CD4-positive, alpha-beta memory T cell (primary cell): ENCODE results near the gene RAG1. TPM values are rescaled to one million over a fixed set of nuclear protein-coding genes. Genes with fewer than 3 reads are reported as not detected.

Experiments
- CTCF ChIA-PET: fragments of 350-600 bp; sonication (Branson Sonifier 250); formaldehyde crosslinking; loops from one replicate; lab custom pipeline; 2021; ENCODE audit warnings: inconsistent platforms; ENCODE audit not compliant: partially characterized antibody; lab: Charles Lee
- POLR2A ChIA-PET: fragments of 350-600 bp; sonication (Branson Sonifier 250); formaldehyde crosslinking; loops from one replicate; lab custom pipeline; 2021; ENCODE audit not compliant: partially characterized antibody; lab: Charles Lee
- DNase-seq, 5 donors: peaks; one replicate each; pipeline versions ENCODE4 v3.0.0 to v3.0.0-alpha.2; 2020 to 2022; ENCODE audit warnings: mixed read lengths in 1 of 5
- H3K27ac ChIP-seq: one replicate; pipeline ENCODE4 v1.7.0; 2013; ENCODE audit warnings: low read depth, low read length
- H3K27me3 ChIP-seq: 2 replicates; pipeline ENCODE4 v1.7.0; 2013; ENCODE audit warnings: mild to moderate bottlenecking, low read length, moderate library complexity; ENCODE audit not compliant: insufficient read depth
- H3K36me3 ChIP-seq: 2 replicates; pipeline ENCODE4 v1.7.0; 2013; ENCODE audit warnings: mild to moderate bottlenecking, low read length, moderate library complexity; ENCODE audit not compliant: insufficient read depth
- H3K4me1 ChIP-seq: 2 replicates; pipeline ENCODE4 v1.7.0; 2013; ENCODE audit warnings: mild to moderate bottlenecking, low read length, moderate library complexity; ENCODE audit not compliant: insufficient read depth
- H3K4me3 ChIP-seq, 2 donors: one replicate each; pipeline ENCODE4 v1.7.0; 2013; ENCODE audit warnings: low read length in 2 of 2, mild to moderate bottlenecking in 1 of 2
- H3K9me3 ChIP-seq, 2 donors: one replicate each; pipeline ENCODE4 v1.7.0; 2013; ENCODE audit warnings: low read length in 2 of 2, control low read depth in 1 of 2; ENCODE audit not compliant: control insufficient read depth in 1 of 2
- H3K27ac Mint-ChIP-seq, 7 donors: one replicate each; pipeline ENCODE4 v1.8.0; 2020 to 2021; ENCODE audit warnings: mixed read lengths in 7 of 7, mild to moderate bottlenecking in 6 of 7, inconsistent platforms in 3 of 7, moderate library complexity in 3 of 7
- H3K27me3 Mint-ChIP-seq, 2 donors: one replicate each; pipeline ENCODE4 v1.8.0; 2020 to 2021; ENCODE audit warnings: mixed read lengths in 2 of 2
- H3K36me3 Mint-ChIP-seq, 2 donors: one replicate each; pipeline ENCODE4 v1.8.0; 2020 to 2021; ENCODE audit warnings: mixed read lengths in 2 of 2, inconsistent platforms in 1 of 2, mild to moderate bottlenecking in 1 of 2
- H3K4me1 Mint-ChIP-seq, 4 donors: one replicate each; pipeline ENCODE4 v1.8.0; 2020 to 2021; ENCODE audit warnings: mixed read lengths in 4 of 4, mild to moderate bottlenecking in 1 of 4
- H3K4me3 Mint-ChIP-seq, 8 donors: one replicate each; pipeline ENCODE4 v1.8.0; 2020 to 2021; ENCODE audit warnings: mixed read lengths in 8 of 8, mild to moderate bottlenecking in 7 of 8, moderate library complexity in 6 of 8, inconsistent platforms in 3 of 8
- H3K9me3 Mint-ChIP-seq, 8 donors: one replicate each; pipeline ENCODE4 v1.8.0; 2020 to 2021; ENCODE audit warnings: mixed read lengths in 8 of 8, mild to moderate bottlenecking in 5 of 8, inconsistent platforms in 3 of 8, moderate library complexity in 1 of 8
- intact Hi-C: fragments of 100-400 bp; cut with micrococcal nuclease; formaldehyde crosslinking; loops from one replicate; pipeline ENCODE4 v1.15.1; 2023
- polyA plus RNA-seq, 2 donors: library from polyadenylated mRNA; unstranded; fragments of 300-500 nt; fragmentation: Illumina TruSeq; gene quantifications; one replicate each; pipeline ENCODE4 v1.2.3, GENCODE V29; 2021
- total RNA-seq, 2 experiments: library from RNA; stranded (reverse); gene quantifications; one replicate each; pipeline ENCODE4 v1.2.3, GENCODE V29; 2021

The RAG1 gene
- total and polyA plus RNA-seq, 4 experiments from 2014 or later, result 0.38 to 1.0 (median 0.73) TPM; not detected in 1

DNA sequence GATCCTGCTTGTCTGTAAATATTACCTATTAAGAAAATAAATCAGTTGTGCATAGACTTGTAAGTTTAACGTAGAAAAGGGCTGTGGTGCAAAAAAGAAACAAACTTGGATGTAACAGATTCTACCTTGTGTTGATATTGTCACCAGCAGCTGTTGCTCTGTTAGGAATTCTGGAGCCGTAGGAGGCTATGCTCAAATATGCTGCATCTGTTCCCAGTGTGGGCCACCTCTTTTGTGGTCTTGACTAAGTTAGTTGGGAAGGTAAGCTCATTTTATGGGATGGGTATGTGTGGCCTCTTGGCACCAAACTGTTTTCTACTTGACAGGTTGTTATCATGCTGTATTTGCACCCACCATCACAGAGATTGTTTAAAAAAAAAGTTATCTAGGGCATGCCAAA lies 59.7 kb downstream of the RAG1 start:
- DNase-seq, result no peak
- Mint-ChIP-seq H3K36me3 (no peaks in the 10 kb centered on the region), H3K4me1 (peaks cover 0 to 4% (median under 1%) of the 10 kb centered on the region in 4 donors), H3K27ac (no peak overlapping the region), H3K9me3 (no peaks in the 10 kb centered on the region), H3K4me3 (no peak overlapping the region), H3K27me3 (peaks cover 3 to 14% of the 10 kb centered on the region in 2 donors)
- POLR2A ChIA-PET, result no interaction called here
- H3K9me3 ChIP-seq, result no peaks in the 10 kb centered on the region
- H3K4me3 ChIP-seq, result no peak overlapping the region
- intact Hi-C loops, result no loop called here
- CTCF ChIA-PET, result no interaction called here
- H3K36me3 ChIP-seq, result no peaks in the 10 kb centered on the region
- no peak overlapping the region for H3K27ac ChIP-seq
- no peaks in the 10 kb centered on the region for H3K27me3 ChIP-seq
- H3K4me1 ChIP-seq, result no peaks in the 10 kb centered on the region

DNA sequence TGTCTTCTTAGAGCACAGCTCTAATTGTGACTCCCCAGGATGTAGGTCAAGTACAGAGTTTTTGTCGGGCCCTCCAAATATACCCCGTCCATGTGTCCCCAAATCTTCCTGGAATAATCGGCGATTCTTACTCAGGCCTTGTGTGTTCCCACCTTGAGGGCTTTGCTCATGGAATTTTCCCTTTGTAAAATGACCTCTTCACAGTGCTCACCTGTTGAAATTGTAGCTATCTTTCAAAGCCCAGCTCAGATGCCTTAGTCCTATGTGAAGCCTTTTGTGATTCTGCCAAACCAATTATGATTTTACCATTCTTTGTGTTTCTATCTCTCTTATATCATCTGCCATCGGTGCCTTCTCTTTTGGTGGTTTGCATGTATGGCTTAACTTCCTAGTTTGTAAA lies 60.3 kb downstream of the RAG1 start:
- no peak overlapping the region for H3K27ac ChIP-seq
- H3K36me3 Mint-ChIP-seq, result no peaks in the 10 kb centered on the region
- H3K4me1 Mint-ChIP-seq, result peaks cover 0 to 4% (median under 1%) of the 10 kb centered on the region in 4 donors
- DNase-seq, result no peak
- H3K4me3 ChIP-seq, result no peak overlapping the region
- H3K9me3 ChIP-seq, result no peaks in the 10 kb centered on the region
- ChIA-PET POLR2A (no interaction called here), CTCF (no interaction called here)
- no peaks in the 10 kb centered on the region for H3K9me3 Mint-ChIP-seq
- H3K27me3 ChIP-seq, result no peaks in the 10 kb centered on the region
- no peaks in the 10 kb centered on the region for H3K4me1 ChIP-seq
- H3K27me3 Mint-ChIP-seq, result peaks cover 3 to 11% of the 10 kb centered on the region in 2 donors
- no peak overlapping the region for H3K27ac Mint-ChIP-seq
- H3K36me3 ChIP-seq, result no peaks in the 10 kb centered on the region
- intact Hi-C loops, result no loop called here
- no peak overlapping the region for H3K4me3 Mint-ChIP-seq

DNA sequence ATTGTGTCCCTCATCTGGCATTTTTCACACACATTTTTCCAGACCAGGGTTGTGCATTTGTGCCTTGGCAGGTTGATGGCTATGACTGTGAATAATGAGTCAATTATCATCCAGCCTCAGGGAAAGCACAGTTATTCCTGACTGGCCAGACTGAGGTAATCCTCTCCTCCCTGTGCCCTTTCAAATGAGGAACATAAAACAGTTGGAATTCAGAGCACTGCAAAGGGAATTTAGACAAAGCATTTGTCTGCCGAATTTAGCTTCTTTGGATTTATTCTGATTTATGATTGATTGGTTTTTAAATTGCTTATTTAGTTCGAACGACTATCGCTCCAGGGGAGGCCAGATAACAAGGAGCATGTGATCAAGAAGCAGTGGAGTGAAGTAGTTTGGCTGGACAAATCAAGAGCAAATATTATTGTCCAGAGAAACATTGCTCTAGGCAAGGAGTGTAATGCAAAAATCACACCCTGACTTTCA lies 61.0 kb downstream of the RAG1 start:
- no peaks in the 10 kb centered on the region for H3K4me1 ChIP-seq
- no peaks in the 10 kb centered on the region for H3K9me3 ChIP-seq
- CTCF ChIA-PET, result no interaction called here
- no peaks in the 10 kb centered on the region for H3K27me3 ChIP-seq
- H3K4me3 ChIP-seq, result no peak overlapping the region
- peaks cover 0 to 4% (median under 1%) of the 10 kb centered on the region in 4 donors for H3K4me1 Mint-ChIP-seq
- intact Hi-C loops, result no loop called here
- no peak overlapping the region for H3K27ac Mint-ChIP-seq
- H3K4me3 Mint-ChIP-seq, result no peak overlapping the region
- no peaks in the 10 kb centered on the region for H3K36me3 Mint-ChIP-seq
- H3K36me3 ChIP-seq, result no peaks in the 10 kb centered on the region
- POLR2A ChIA-PET, result no interaction called here
- DNase-seq, result no peak
- H3K27ac ChIP-seq, result no peak overlapping the region
- H3K9me3 Mint-ChIP-seq, result no peaks in the 10 kb centered on the region
- H3K27me3 Mint-ChIP-seq, result peaks cover 3 to 11% of the 10 kb centered on the region in 2 donors

Other genes starting within 250 kb of the RAG1 start
- gene TRAF6, start 57.7 kb upstream of the RAG1 start, total RNA-seq, result 10 to 100 TPM; 22.0 to 23.7 TPM
- 10 to 100 TPM; 10.3 to 12.2 TPM for gene TRAF6, start 57.7 kb upstream of the RAG1 start, polyA plus RNA-seq
- 1 to 10 TPM in 1 of 2 experiments, under 1 TPM in 1; 0.94 to 1.9 TPM for gene IFTAP, start 26.5 kb downstream of the RAG1 start, total RNA-seq
- 1 to 10 TPM; 3.9 to 6.6 TPM for gene IFTAP, start 26.5 kb downstream of the RAG1 start, polyA plus RNA-seq
- gene RAG2, start 30.2 kb downstream of the RAG1 start, total RNA-seq, result not detected
- not detected for gene RAG2, start 30.2 kb downstream of the RAG1 start, polyA plus RNA-seq